H1 (cell line): ENCODE data around the gene DLX5.

ENCODE experiments used
- MAX ChIP-seq: IDR thresholded peaks from 2 replicates; pipeline ENCODE4 v1.6.1; 2012; ENCODE audit warnings: inconsistent platforms
- RAD21 ChIP-seq, 2 experiments: IDR thresholded peaks in 1 of 2; conservative IDR thresholded peaks in 1 of 2; 2 replicates each; pipeline ENCODE4 v1.6.1; 2011; ENCODE audit warnings: low read depth in 2 of 2, low read length in 2 of 2, improper control_type of control experiment in 1 of 2, inconsistent platforms in 1 of 2, mild to moderate bottlenecking in 1 of 2, moderate library complexity in 1 of 2
- YY1 ChIP-seq: IDR thresholded peaks from 2 replicates; pipeline ENCODE4 v1.6.1; 2011; ENCODE audit warnings: low read depth, mild to moderate bottlenecking, low read length
- TF ChIP-seq, protein P1 (sequence below), 3 experiments: IDR thresholded peaks; 1 replicate in 2 of 3; 2 replicates in 1 of 3; pipeline versions ENCODE4 v1.5.1 to v1.6.1; 2011; ENCODE audit warnings: low read length in 3 of 3, mild to moderate bottlenecking in 3 of 3, inconsistent platforms in 2 of 3, low read depth in 1 of 3, moderate library complexity in 1 of 3; ENCODE audit not compliant: insufficient read depth in 1 of 3; ENCODE audit errors: control extremely low read depth in 1 of 3

GRCh38 chr7:96977445-96977844, 47.2 kb downstream of the DLX5 start:
- no peak for TF ChIP-seq MAX
- no peak for TF ChIP-seq RAD21 (IDR thresholded peaks at IDR 0.05 in 1 of 2, conservative IDR thresholded peaks at IDR 0.05 in 1 of 2; ENCODE audit: low read depth in 2 of 2, low read length in 2 of 2)
- TF ChIP-seq, protein P1, sequence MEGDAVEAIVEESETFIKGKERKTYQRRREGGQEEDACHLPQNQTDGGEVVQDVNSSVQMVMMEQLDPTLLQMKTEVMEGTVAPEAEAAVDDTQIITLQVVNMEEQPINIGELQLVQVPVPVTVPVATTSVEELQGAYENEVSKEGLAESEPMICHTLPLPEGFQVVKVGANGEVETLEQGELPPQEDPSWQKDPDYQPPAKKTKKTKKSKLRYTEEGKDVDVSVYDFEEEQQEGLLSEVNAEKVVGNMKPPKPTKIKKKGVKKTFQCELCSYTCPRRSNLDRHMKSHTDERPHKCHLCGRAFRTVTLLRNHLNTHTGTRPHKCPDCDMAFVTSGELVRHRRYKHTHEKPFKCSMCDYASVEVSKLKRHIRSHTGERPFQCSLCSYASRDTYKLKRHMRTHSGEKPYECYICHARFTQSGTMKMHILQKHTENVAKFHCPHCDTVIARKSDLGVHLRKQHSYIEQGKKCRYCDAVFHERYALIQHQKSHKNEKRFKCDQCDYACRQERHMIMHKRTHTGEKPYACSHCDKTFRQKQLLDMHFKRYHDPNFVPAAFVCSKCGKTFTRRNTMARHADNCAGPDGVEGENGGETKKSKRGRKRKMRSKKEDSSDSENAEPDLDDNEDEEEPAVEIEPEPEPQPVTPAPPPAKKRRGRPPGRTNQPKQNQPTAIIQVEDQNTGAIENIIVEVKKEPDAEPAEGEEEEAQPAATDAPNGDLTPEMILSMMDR (IDR thresholded peaks at IDR 0.05; ENCODE audit: control extremely low read depth in 1 of 3, insufficient read depth in 1 of 3, low read depth in 1 of 3, low read length in 3 of 3) = no peak
- no peak for TF ChIP-seq YY1
